Endometrial microvascular endothelial cells (primary cell): ENCODE data around the gene RUNX2. TPM values are rescaled to one million over a fixed set of nuclear protein-coding genes. Genes with fewer than 3 reads are reported as not detected.

Experiments
- in situ Hi-C: cut with HindIII; loops from 2 replicates; pipeline ENCODE4 v1.10.0; 2017; ENCODE audit warnings: low sequenced_read_pairs, low pct_unique_long_range_greater_than_20kb; ENCODE audit errors: inconsistent ontology term
- total RNA-seq: library from RNA; depleted of rRNA; stranded (reverse); fragments of >200 nt; gene quantifications from one replicate; pipeline ENCODE4 v1.2.3, GENCODE V29; 2015; ENCODE audit errors: inconsistent ontology term

Gene RUNX2
- total RNA-seq, 1 donor from 2014 or later, result 0.09 TPM

GRCh38 chr6:45388328-45388727 lies 60.2 kb downstream of the RUNX2 start:
- in situ Hi-C loops, result no loop called here

GRCh38 chr6:45394586-45395095 lies 66.5 kb downstream of the RUNX2 start:
- in situ Hi-C loops, result loop anchor here (10.0 kb wide), 1 partner anchor 740 kb away; no protein-coding TSS in a partner anchor

- in situ Hi-C loops, result loop anchor here (10.0 kb wide), 1 partner anchor 743 kb away; no protein-coding TSS in a partner anchor
Measured at GRCh38 chr6:45398075-45398813, 70.1 kb downstream of the RUNX2 start.

- in situ Hi-C loops, result no loop called here
Measured at GRCh38 chr6:45400021-45400420, 71.9 kb downstream of the RUNX2 start.

GRCh38 chr6:45411959-45412358 lies 83.8 kb downstream of the RUNX2 start:
- in situ Hi-C loops, result no loop called here

- in situ Hi-C loops, result no loop called here
Measured at GRCh38 chr6:45415315-45415714, 87.2 kb downstream of the RUNX2 start.

- in situ Hi-C loops, result no loop called here
Measured at GRCh38 chr6:45415788-45416518, 87.8 kb downstream of the RUNX2 start.

- in situ Hi-C loops, result no loop called here
Measured at GRCh38 chr6:45416700-45417099, 88.6 kb downstream of the RUNX2 start.

GRCh38 chr6:45417436-45417835 lies 89.3 kb downstream of the RUNX2 start:
- in situ Hi-C loops, result no loop called here

- in situ Hi-C loops, result no loop called here
Measured at GRCh38 chr6:45419571-45420082, 91.5 kb downstream of the RUNX2 start.

GRCh38 chr6:45420083-45420908 lies 92.2 kb downstream of the RUNX2 start:
- in situ Hi-C loops, result no loop called here

- in situ Hi-C loops, result no loop called here
Measured at GRCh38 chr6:45420909-45421708, 93.0 kb downstream of the RUNX2 start.

- in situ Hi-C loops, result no loop called here
Measured at GRCh38 chr6:45421709-45422502, 93.8 kb downstream of the RUNX2 start.

GRCh38 chr6:45422503-45423110 lies 94.5 kb downstream of the RUNX2 start:
- in situ Hi-C loops, result no loop called here

- in situ Hi-C loops, result no loop called here
Measured at GRCh38 chr6:45423111-45423823, 95.1 kb downstream of the RUNX2 start.

- in situ Hi-C loops, result no loop called here
Measured at GRCh38 chr6:45423824-45424450, 95.8 kb downstream of the RUNX2 start.
